ENCODE results near the gene KIFC3.
"Not testable (repeated sequence)": the region's sequence is repeated elsewhere in the genome, so short reads cannot be mapped to it uniquely, and the experiment has no call there.

Gene KIFC3

GRCh38 chr16:57818377-57819064, 16.2 kb upstream of the KIFC3 start:
- Histone ChIP-seq H3K36me3 (no peaks in the 10 kb centered on the region), H3K4me2 (no peak overlapping the region), H4K20me1 (no peaks in the 10 kb centered on the region), H3K27ac (no peak overlapping the region), H3K9me3 (replicated peaks in 1 of 11) (no peaks in the 10 kb centered on the region), H3K9ac (no peak overlapping the region), H3K27me3 (no peaks in the 10 kb centered on the region), H3K4me3 (no peak overlapping the region), H3K4me1 (peaks cover 16 to 40% (median 19%) of the 10 kb centered on the region in 10 experiments)
- no peak for TF ChIP-seq Cebpa-rat (IDR thresholded peaks at IDR 0.05)

GRCh38 chr16:57817680-57818079, 15.4 kb upstream of the KIFC3 start:
- TF ChIP-seq Cebpa-rat (IDR thresholded peaks at IDR 0.05), result no peak
- Histone ChIP-seq H3K9me3 (replicated peaks in 1 of 11) (no peaks in the 10 kb centered on the region), H3K4me3 (no peak overlapping the region), H3K4me1 (peaks cover 16 to 40% (median 20%) of the 10 kb centered on the region in 10 experiments), H3K27ac (no peak overlapping the region; a peak in 1 of 22 replicates), H3K36me3 (no peaks in the 10 kb centered on the region), H3K4me2 (peak overlapping the region in 1 of 11 experiments; percentile 82; a peak in 1 of 22 replicates), H3K9ac (no peak overlapping the region), H4K20me1 (no peaks in the 10 kb centered on the region), H3K27me3 (no peaks in the 10 kb centered on the region)

GRCh38 chr16:57815987-57816745, 13.9 kb upstream of the KIFC3 start:
- peak overlapping the region in 10 of 11 experiments; percentile 8 to 72 (median 53); a peak in 15 of 22 replicates for H3K9ac ChIP-seq

GRCh38 chr16:57814896-57815295, 12.6 kb upstream of the KIFC3 start:
- Histone ChIP-seq H3K9ac (no peak overlapping the region), H3K4me1 (peaks cover 27 to 50% (median 36%) of the 10 kb centered on the region in 10 experiments), H3K27me3 (no peaks in the 10 kb centered on the region), H3K4me3 (no peak overlapping the region), H4K20me1 (no peaks in the 10 kb centered on the region), H3K27ac (peak overlapping the region in 2 of 11 experiments; percentile 59 to 90; a peak in 2 of 22 replicates), H3K9me3 (replicated peaks in 1 of 11) (no peaks in the 10 kb centered on the region), H3K4me2 (peak overlapping the region in 2 of 11 experiments; percentile 82; a peak in 5 of 22 replicates), H3K36me3 (no peaks in the 10 kb centered on the region)
- no peak for TF ChIP-seq Cebpa-rat (IDR thresholded peaks at IDR 0.05)

More at GRCh38 chr16:57815987-57816745, 13.9 kb upstream of the KIFC3 start:
- Histone ChIP-seq H3K4me1 (peaks cover 16 to 40% (median 24%) of the 10 kb centered on the region in 10 experiments), H3K4me2 (peak overlapping the region; percentile 62 to 93 (median 73)), H3K27ac (peak overlapping the region; percentile 25 to 90 (median 59); a peak in 21 of 22 replicates), H3K36me3 (no peaks in the 10 kb centered on the region), H3K4me3 (0 out of 20 replicates have a peak overlapping the region, but pooled peaks of 1 of the 10 experiments have one; percentile 29), H4K20me1 (no peaks in the 10 kb centered on the region), H3K27me3 (no peaks in the 10 kb centered on the region), H3K9me3 (replicated peaks in 1 of 11) (no peaks in the 10 kb centered on the region)
- no peak for TF ChIP-seq Cebpa-rat (IDR thresholded peaks at IDR 0.05)

- H3K27me3 ChIP-seq, result no peaks in the 10 kb centered on the region
- no peak overlapping the region for H3K9ac ChIP-seq
- H3K27ac ChIP-seq, result no peak overlapping the region
- H3K4me3 ChIP-seq, result no peak overlapping the region
- no peaks in the 10 kb centered on the region for H4K20me1 ChIP-seq
- peaks cover 39 to 64% (median 50%) of the 10 kb centered on the region in 10 experiments for H3K4me1 ChIP-seq
- no peaks in the 10 kb centered on the region for H3K9me3 ChIP-seq (replicated peaks in 1 of 11)
- no peak for TF ChIP-seq Cebpa-rat (IDR thresholded peaks at IDR 0.05)
- H3K4me2 ChIP-seq, result no peak overlapping the region
- H3K36me3 ChIP-seq, result no peaks in the 10 kb centered on the region
Observed at GRCh38 chr16:57813466-57813865, 11.2 kb upstream of the KIFC3 start.

- not testable (repeated sequence) for H3K36me3 ChIP-seq; H3K9me3 ChIP-seq (replicated peaks in 1 of 11); H3K4me3 ChIP-seq; H4K20me1 ChIP-seq; H3K27me3 ChIP-seq
- peaks cover 50 to 73% (median 63%) of the 10 kb centered on the region in 10 experiments for H3K4me1 ChIP-seq
- H3K9ac ChIP-seq, result peak overlapping the region in 3 of 11 experiments; percentile 43 to 68 (median 68); a peak in 2 of 22 replicates
- peak overlapping the region in 9 of 11 experiments; percentile 65 to 84 (median 76); a peak in 16 of 22 replicates for H3K27ac ChIP-seq
- H3K4me2 ChIP-seq, result peak overlapping the region in 8 of 11 experiments; percentile 83 to 97 (median 88); a peak in 14 of 22 replicates
Observed at GRCh38 chr16:57811340-57811739, 9.0 kb upstream of the KIFC3 start.

- TF ChIP-seq Cebpa-rat (IDR thresholded peaks at IDR 0.05), result no peak
- Histone ChIP-seq H3K27me3 (no peaks in the 10 kb centered on the region), H3K9me3 (replicated peaks in 1 of 11) (no peaks in the 10 kb centered on the region), H3K36me3 (no peaks in the 10 kb centered on the region), H3K4me2 (peak overlapping the region; percentile 77 to 97 (median 87)), H3K9ac (peak overlapping the region; percentile 39 to 79 (median 62); a peak in 20 of 22 replicates), H3K4me1 (peaks cover 41 to 72% (median 58%) of the 10 kb centered on the region in 10 experiments), H4K20me1 (no peaks in the 10 kb centered on the region), H3K4me3 (peak overlapping the region in 4 of 10 experiments; percentile 3 to 30 (median 10); a peak in 2 of 20 replicates), H3K27ac (peak overlapping the region; percentile 57 to 84 (median 75))
Observed at GRCh38 chr16:57810197-57811031, 8.1 kb upstream of the KIFC3 start.

GRCh38 chr16:57809276-57810196, 7.2 kb upstream of the KIFC3 start:
- Histone ChIP-seq H3K4me2 (peak overlapping the region; percentile 77 to 97 (median 87)), H3K27ac (peak overlapping the region; percentile 57 to 84 (median 75)), H3K27me3 (no peaks in the 10 kb centered on the region), H3K9ac (peak overlapping the region; percentile 39 to 79 (median 62); a peak in 20 of 22 replicates), H3K36me3 (no peaks in the 10 kb centered on the region), H3K9me3 (replicated peaks in 1 of 11) (no peaks in the 10 kb centered on the region), H4K20me1 (no peaks in the 10 kb centered on the region), H3K4me3 (peak overlapping the region in 3 of 10 experiments; percentile 8 to 30 (median 12); a peak in 2 of 20 replicates), H3K4me1 (peaks cover 41 to 63% (median 56%) of the 10 kb centered on the region in 10 experiments)
- TF ChIP-seq Cebpa-rat (IDR thresholded peaks at IDR 0.05), result no peak
